Hematopoietic multipotent progenitor cell treated with erythropoietin and hydrocortisone succinate and interleukin-3 and kit ligand, for 4 days (in vitro differentiated cells): Measurements from ENCODE around the gene IL17REL.

Source experiments
- DNase-seq: peaks from one replicate; pipeline ENCODE4 v3.0.0-alpha.2; 2015

Gene IL17REL

GRCh38 chr22:50020606-50021005 lies 8.0 kb upstream of the IL17REL start:
- no peak for DNase-seq

GRCh38 chr22:50019316-50019715 lies 6.8 kb upstream of the IL17REL start:
- DNase-seq: no peak

- DNase-seq: no peak
Measured at GRCh38 chr22:50018608-50019285, 6.2 kb upstream of the IL17REL start.

- DNase-seq: no peak
Measured at GRCh38 chr22:50017701-50018224, 5.2 kb upstream of the IL17REL start.

- no peak for DNase-seq
Measured at GRCh38 chr22:50016988-50017700, 4.6 kb upstream of the IL17REL start.

- no peak for DNase-seq
Measured at GRCh38 chr22:50016308-50016987, 3.9 kb upstream of the IL17REL start.

- no peak for DNase-seq
Measured at GRCh38 chr22:50015451-50016307, 3.1 kb upstream of the IL17REL start.

GRCh38 chr22:50014655-50015401 lies 2.3 kb upstream of the IL17REL start:
- DNase-seq: peak; percentile 28

- no peak for DNase-seq
Measured at GRCh38 chr22:50014053-50014501, 1.5 kb upstream of the IL17REL start.

GRCh38 chr22:50011447-50012210 lies 936 bp downstream of the IL17REL start:
- no peak for DNase-seq

- no peak for DNase-seq
Measured at GRCh38 chr22:50010676-50011446, 1.7 kb downstream of the IL17REL start.

GRCh38 chr22:50009765-50010675 lies 2.5 kb downstream of the IL17REL start:
- no peak for DNase-seq

- DNase-seq: no peak
Measured at GRCh38 chr22:50009251-50009650, 3.3 kb downstream of the IL17REL start.

- DNase-seq: no peak
Measured at GRCh38 chr22:50008151-50009040, 4.2 kb downstream of the IL17REL start.

- DNase-seq: no peak
Measured at GRCh38 chr22:50007057-50007511, 5.5 kb downstream of the IL17REL start.

GRCh38 chr22:50004918-50005317 lies 7.6 kb downstream of the IL17REL start:
- no peak for DNase-seq

- no peak for DNase-seq
Measured at GRCh38 chr22:50002791-50003190, 9.8 kb downstream of the IL17REL start.
